ENCODE data around the gene UGT2B7. TPM values are rescaled to one million over a fixed set of nuclear protein-coding genes. Genes with fewer than 3 reads are reported as not detected.
"Not testable (repeated sequence)": the region's sequence is repeated elsewhere in the genome, so short reads cannot be mapped to it uniquely, and the experiment has no call there.

Gene UGT2B7
- 1 to 10 TPM in 1 of 3 donors, under 1 TPM in 1, not detected in 1; 0.33 to 2.5 TPM for total RNA-seq

DNA sequence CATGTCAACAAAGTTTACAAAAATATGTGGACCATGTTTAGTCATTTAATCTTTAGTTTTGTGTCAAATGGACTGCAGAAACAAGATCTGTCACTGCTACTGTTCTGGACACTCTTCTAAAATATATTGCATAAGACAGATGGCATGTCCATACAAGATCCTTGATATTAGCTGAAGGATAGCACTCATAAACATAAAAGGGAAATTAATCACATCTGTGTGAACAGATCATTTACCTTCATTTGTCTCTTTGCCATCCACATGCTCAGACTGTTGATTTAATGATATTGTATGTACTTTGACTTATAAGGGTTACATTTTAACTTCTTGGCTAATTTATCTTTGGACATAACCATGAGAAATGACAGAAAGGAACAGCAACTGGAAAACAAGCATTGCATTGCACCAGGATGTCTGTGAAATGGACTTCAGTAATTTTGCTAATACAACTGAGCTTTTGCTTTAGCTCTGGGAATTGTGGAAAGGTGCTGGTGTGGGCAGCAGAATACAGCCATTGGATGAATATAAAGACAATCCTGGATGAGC, at the start of gene UGT2B7:
UGT2B7 (plus strand) TSS at position 364 of the 546 bp plus-strand sequence; CDS start at position 411, 47 bp downstream.
- H3K36me3 ChIP-seq: no peaks in the 10 kb centered on the region
- intact Hi-C loops (cut with DNase I; ENCODE audit: low total_unique reads): no loop called here
- no peaks in the 10 kb centered on the region for H3K27me3 ChIP-seq
- no peak for DNase-seq (ENCODE audit: low spot score in 2 of 2)
- no peak for TF ChIP-seq POLR2A (IDR thresholded peaks at IDR 0.05)
- TF ChIP-seq, protein P1, sequence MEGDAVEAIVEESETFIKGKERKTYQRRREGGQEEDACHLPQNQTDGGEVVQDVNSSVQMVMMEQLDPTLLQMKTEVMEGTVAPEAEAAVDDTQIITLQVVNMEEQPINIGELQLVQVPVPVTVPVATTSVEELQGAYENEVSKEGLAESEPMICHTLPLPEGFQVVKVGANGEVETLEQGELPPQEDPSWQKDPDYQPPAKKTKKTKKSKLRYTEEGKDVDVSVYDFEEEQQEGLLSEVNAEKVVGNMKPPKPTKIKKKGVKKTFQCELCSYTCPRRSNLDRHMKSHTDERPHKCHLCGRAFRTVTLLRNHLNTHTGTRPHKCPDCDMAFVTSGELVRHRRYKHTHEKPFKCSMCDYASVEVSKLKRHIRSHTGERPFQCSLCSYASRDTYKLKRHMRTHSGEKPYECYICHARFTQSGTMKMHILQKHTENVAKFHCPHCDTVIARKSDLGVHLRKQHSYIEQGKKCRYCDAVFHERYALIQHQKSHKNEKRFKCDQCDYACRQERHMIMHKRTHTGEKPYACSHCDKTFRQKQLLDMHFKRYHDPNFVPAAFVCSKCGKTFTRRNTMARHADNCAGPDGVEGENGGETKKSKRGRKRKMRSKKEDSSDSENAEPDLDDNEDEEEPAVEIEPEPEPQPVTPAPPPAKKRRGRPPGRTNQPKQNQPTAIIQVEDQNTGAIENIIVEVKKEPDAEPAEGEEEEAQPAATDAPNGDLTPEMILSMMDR (IDR thresholded peaks at IDR 0.05): no peak
- no peak for TF ChIP-seq POLR2AphosphoS5 (IDR thresholded peaks at IDR 0.05)
- no peaks in the 10 kb centered on the region for H3K4me1 ChIP-seq
- no peak within 1 kb of the TSS for H3K27ac ChIP-seq
- H3K4me3 ChIP-seq: no peak within 1 kb of the TSS
- no peaks in the 10 kb centered on the region for H3K9me3 ChIP-seq

DNA sequence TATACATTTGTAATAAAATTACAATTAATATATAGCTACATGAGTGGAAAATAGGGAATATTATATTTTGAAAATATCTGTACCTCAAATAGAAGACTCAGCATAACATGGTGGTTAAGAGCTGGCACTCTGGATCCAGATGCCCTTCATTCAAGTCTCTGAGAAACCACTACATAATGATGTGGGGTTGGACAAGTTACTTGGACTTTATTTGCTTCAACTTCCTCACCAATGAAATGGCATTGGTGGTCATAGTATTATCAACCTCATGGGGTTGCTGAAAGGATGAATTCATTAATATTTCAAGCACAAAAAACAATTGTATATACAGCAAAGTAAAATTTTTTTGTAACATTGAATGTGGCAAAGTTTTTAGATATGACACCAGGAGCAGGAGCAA, 46.4 kb upstream of the UGT2B7 start:
- Histone ChIP-seq H3K27me3 (no peaks in the 10 kb centered on the region), H3K9me3 (no peaks in the 10 kb centered on the region), H3K4me3 (no peak overlapping the region), H3K27ac (no peak overlapping the region), H3K36me3 (no peaks in the 10 kb centered on the region), H3K4me1 (no peaks in the 10 kb centered on the region)
- DNase-seq (ENCODE audit: low spot score in 2 of 2): no peak
- intact Hi-C loops (cut with DNase I; ENCODE audit: low total_unique reads): no loop called here
- TF ChIP-seq POLR2AphosphoS5 (IDR thresholded peaks at IDR 0.05) (no peak), POLR2A (IDR thresholded peaks at IDR 0.05) (no peak)
- TF ChIP-seq, protein P1 (IDR thresholded peaks at IDR 0.05): no peak

GRCh38 chr4:69050853-69051575, 45.3 kb upstream of the UGT2B7 start:
- peak overlapping the region in 1 of 2 donors; percentile 52 for H3K27ac ChIP-seq

DNA sequence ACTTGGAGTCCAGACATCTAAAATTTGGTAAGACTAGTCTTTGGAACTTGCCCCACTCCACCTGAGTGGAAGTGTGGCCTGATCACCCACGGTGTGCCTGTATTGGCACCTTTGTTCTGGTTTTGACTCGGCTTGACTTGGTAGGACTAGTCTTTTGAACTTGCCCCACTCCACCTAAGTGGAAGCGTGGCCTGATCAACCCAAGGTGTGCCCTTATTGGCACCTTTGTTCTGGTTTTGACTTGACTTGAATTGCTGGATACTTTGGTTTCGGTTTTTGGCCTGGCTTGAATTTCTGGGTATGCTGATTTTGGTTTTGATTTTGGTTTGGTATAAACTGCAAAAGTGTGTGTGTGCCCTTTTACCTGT, 44.7 kb upstream of the UGT2B7 start:
- no peaks in the 10 kb centered on the region for H3K36me3 ChIP-seq

More at GRCh38 chr4:69050853-69051575, 45.3 kb upstream of the UGT2B7 start:
- H3K36me3 ChIP-seq; H3K4me1 ChIP-seq; H3K9me3 ChIP-seq; H3K4me3 ChIP-seq; intact Hi-C loops (cut with DNase I; ENCODE audit: low total_unique reads); DNase-seq (ENCODE audit: low spot score in 2 of 2); H3K27me3 ChIP-seq: not testable (repeated sequence)

GRCh38 chr4:69053309-69053885, 42.9 kb upstream of the UGT2B7 start:
- intact Hi-C loops (cut with DNase I; ENCODE audit: low total_unique reads); H3K27me3 ChIP-seq; H3K9me3 ChIP-seq; H3K4me3 ChIP-seq; H3K27ac ChIP-seq; H3K4me1 ChIP-seq; H3K36me3 ChIP-seq; DNase-seq (ENCODE audit: low spot score in 2 of 2): not testable (repeated sequence)

More for the DNA sequence above, 44.7 kb upstream of the UGT2B7 start:
- H3K27me3 ChIP-seq: no peaks in the 10 kb centered on the region
- no peaks in the 10 kb centered on the region for H3K9me3 ChIP-seq
- no peaks in the 10 kb centered on the region for H3K4me1 ChIP-seq
- DNase-seq (ENCODE audit: low spot score in 2 of 2): no peak
- H3K27ac ChIP-seq: peak overlapping the region in 1 of 2 donors; percentile 52
- TF ChIP-seq, protein P1 (IDR thresholded peaks at IDR 0.05): no peak
- TF ChIP-seq POLR2AphosphoS5 (IDR thresholded peaks at IDR 0.05): no peak
- no peak for TF ChIP-seq POLR2A (IDR thresholded peaks at IDR 0.05)
- intact Hi-C loops (cut with DNase I; ENCODE audit: low total_unique reads): no loop called here
- H3K4me3 ChIP-seq: no peak overlapping the region

DNA sequence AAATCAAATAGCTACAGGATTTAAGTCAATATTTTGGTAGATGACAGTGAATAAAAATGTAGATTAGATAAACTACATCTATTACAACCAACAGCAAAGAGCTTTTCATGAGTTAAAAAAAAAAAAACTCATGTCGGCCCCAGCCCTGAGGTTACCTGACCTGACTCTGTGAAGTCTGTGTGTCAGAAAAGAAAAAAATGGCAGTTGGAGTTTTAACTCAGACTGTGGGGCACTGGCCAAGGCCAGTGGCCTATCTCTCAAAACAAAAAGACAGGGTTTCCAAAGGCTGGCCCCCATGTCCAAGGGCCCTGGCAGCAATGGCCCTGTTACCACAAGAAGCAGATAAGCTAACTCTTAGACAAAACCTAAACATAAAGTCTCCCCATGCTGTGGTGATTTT, 42.2 kb upstream of the UGT2B7 start:
- H3K27me3 ChIP-seq; H3K36me3 ChIP-seq; H3K4me1 ChIP-seq; intact Hi-C loops (cut with DNase I; ENCODE audit: low total_unique reads); H3K4me3 ChIP-seq; DNase-seq (ENCODE audit: low spot score in 2 of 2); H3K9me3 ChIP-seq: not testable (repeated sequence)
- peak overlapping the region in 1 of 2 donors; percentile 40 for H3K27ac ChIP-seq

Data from breast epithelium (tissue), 4 donors.